ENCODE data around the gene CADPS2.

The CADPS2 gene

DNA sequence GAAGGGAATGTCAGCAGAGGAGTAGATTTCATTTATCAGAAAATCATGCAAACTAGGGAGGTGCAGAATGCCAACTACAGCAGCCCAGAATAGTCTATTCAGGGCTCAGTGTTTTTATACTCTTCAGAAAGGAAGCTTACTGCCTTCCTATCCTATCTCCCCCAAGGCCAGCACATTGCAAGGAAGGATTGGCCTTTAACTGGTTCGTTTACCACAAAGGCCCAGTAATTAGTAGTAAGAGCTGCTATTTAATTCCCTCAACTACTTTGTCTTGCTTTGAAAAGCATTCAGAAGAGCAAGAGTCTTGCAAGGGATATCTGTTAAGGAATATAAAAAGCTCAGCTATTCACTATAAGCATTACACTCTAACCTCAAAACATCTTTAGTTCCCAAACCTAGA lies 97.1 kb downstream of the CADPS2 start:
- no peak for DNase-seq (ENCODE audit: low read depth in 4 of 4, low spot score in 1 of 4)

GRCh38 chr7:122770686-122771335 lies 115.4 kb downstream of the CADPS2 start:
- no peak for DNase-seq (ENCODE audit: low read depth in 4 of 4, low spot score in 1 of 4)

DNA sequence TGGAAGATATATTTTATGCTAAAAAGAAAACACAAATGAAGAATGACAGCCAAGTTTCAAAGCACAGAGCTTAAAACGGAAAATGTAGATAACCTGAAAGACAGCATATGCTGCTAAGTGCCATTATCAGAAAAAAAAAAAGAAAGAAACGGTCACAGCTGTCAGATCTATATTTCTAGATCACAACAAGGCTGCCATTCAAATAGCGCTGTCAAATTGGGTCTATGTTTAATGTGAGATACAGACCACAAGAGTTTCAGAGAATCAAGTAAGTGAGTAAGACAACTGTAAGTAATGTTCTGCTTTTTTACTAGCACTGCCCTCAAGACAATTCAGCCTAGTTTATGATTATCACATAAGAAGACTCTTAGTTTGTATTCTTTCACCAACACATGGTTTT lies 117.4 kb downstream of the CADPS2 start:
- DNase-seq (ENCODE audit: low read depth in 4 of 4, low spot score in 1 of 4), result no peak

- no peak for DNase-seq (ENCODE audit: low read depth in 4 of 4, low spot score in 1 of 4)
These were observed 118.9 kb downstream of the CADPS2 start for GRCh38 chr7:122767339-122767738.

- no peak for DNase-seq (ENCODE audit: low read depth in 4 of 4, low spot score in 1 of 4)
These were observed 119.7 kb downstream of the CADPS2 start for GRCh38 chr7:122766593-122766992.

GRCh38 chr7:122764902-122765301 lies 121.4 kb downstream of the CADPS2 start:
- no peak for DNase-seq (ENCODE audit: low read depth in 4 of 4, low spot score in 1 of 4)

DNA sequence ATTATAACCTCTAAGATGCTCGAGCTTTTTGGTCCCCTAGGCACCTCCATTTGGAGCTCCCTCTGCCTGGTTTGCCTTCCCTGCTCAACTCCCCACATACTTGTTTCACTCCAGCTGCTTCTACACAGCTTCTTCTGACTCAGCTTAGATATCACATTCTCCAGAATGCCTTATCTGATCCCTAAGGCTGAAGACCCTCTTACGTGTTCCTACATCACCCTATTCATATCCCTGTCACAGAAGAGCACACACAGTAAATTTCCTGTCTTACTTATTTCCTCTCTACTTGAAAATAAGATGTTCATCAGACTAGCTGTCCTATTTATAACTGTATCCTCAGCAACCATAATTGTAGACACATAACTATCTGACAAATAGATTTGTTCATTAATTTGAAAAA lies 122.2 kb downstream of the CADPS2 start:
- DNase-seq (ENCODE audit: low read depth in 4 of 4, low spot score in 1 of 4), result no peak

- no peak for DNase-seq (ENCODE audit: low read depth in 4 of 4, low spot score in 1 of 4)
These were observed 124.2 kb downstream of the CADPS2 start for GRCh38 chr7:122762071-122762470.

- DNase-seq (ENCODE audit: low read depth in 4 of 4, low spot score in 1 of 4), result no peak
These were observed 127.8 kb downstream of the CADPS2 start for GRCh38 chr7:122758501-122758900.

GRCh38 chr7:122756860-122757259 lies 129.4 kb downstream of the CADPS2 start:
- no peak for DNase-seq (ENCODE audit: low read depth in 4 of 4, low spot score in 1 of 4)

GRCh38 chr7:122755696-122756095 lies 130.6 kb downstream of the CADPS2 start:
- DNase-seq (ENCODE audit: low read depth in 4 of 4, low spot score in 1 of 4), result no peak

- DNase-seq (ENCODE audit: low read depth in 4 of 4, low spot score in 1 of 4), result no peak
These were observed 133.7 kb downstream of the CADPS2 start for GRCh38 chr7:122752583-122752982.

DNA sequence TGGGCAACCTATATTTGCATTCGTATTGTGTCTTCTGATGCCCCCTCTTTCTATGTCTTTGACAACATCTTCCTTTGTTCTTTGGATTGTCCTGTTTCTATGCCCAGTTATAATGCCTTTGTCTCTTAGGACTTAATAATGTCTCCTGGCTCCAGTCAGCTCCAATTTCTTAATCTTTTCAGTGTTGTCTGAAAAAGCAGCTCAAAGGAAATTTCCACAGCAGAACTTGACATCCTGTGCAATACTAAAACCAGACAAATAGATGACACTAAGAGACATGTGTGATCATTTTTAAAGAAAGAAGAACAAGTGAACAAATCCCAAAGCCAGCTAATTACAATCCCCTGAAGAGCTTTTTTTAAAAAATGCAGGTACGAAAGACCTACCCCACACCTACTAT lies 135.9 kb downstream of the CADPS2 start:
- DNase-seq (ENCODE audit: low read depth in 4 of 4, low spot score in 1 of 4), result no peak

DNA sequence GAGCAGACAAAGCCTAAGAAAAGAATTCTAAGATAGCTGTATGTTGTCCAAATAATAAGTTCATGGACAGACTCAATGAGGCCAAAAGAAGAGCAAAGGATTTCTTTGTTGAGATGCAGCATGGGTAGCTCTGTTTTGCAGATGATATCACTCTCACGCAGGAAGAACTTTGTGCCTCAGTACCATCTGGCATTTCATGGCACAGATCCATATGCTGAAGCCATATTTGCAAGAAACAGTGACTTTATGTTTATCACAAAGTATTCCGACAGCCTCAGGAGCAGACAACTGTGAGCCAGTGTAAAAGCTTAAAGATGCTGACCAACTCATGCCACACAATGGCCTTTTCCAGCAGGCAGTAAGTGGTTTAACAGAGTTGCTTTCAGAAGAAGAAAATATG lies 138.1 kb downstream of the CADPS2 start:
- DNase-seq (ENCODE audit: low read depth in 4 of 4, low spot score in 1 of 4), result no peak

DNA sequence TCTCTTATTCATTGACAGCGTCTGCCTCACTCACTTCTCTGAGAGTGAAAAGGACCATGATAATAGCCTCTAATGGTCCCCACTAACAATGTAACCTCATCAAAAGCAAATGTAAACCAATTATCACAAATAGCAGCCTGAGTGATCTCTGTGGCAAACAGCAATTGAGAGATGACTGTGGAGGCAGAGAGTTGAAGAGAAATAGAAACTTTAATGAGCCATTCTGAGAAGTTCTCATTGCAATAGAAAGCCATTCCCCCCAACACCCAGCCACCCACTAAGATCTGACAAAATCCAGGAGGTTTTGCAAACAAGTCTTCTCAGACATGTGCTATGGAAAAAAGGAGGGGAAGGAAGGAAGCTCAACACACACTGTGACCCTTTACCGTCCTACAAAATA lies 139.3 kb downstream of the CADPS2 start:
- no peak for DNase-seq (ENCODE audit: low read depth in 4 of 4, low spot score in 1 of 4)

DNA sequence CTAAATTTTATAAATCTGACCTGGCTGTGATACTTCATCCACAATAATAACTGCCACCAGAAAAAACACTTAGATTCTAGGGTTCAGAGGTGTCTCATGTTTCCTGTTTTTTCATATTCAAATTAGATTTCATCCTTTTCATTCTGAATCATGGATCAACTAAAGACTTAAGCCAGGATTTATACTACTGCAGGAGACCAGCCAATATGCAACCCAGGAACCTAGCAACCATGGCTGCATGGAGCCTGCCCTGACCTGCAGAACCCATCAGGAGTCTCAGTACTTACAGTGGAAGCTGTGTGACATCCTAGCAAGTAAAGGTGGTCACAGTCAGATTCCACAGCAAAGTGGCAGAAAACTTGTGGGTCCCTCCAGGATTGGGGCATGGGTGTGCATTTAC lies 143.0 kb downstream of the CADPS2 start:
- DNase-seq (ENCODE audit: low read depth in 4 of 4, low spot score in 1 of 4), result no peak

DNA sequence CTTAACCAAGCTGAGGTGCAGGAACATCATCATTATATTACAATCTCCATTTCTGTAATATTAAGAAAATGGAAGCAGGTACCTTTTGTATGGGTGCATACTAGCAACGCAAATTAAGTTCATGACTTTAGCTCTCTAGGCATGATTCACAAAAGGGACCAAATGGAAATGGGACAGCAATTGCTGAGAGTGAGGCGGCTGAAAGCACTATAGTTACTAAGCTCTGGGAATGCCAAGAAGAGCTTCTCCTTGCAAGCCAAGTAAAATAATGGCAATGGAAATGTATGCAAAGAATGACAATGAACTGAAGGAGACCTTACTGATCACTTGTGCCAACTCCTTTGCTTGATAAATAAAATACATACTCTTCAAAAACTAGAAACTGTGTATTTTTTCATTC lies 147.3 kb downstream of the CADPS2 start:
- DNase-seq (ENCODE audit: low read depth in 4 of 4, low spot score in 1 of 4), result no peak

GRCh38 chr7:122736183-122736582 lies 150.1 kb downstream of the CADPS2 start:
- no peak for DNase-seq (ENCODE audit: low read depth in 4 of 4, low spot score in 1 of 4)

GRCh38 chr7:122727759-122728158 lies 158.5 kb downstream of the CADPS2 start:
- no peak for DNase-seq (ENCODE audit: low read depth in 4 of 4, low spot score in 1 of 4)

DNA sequence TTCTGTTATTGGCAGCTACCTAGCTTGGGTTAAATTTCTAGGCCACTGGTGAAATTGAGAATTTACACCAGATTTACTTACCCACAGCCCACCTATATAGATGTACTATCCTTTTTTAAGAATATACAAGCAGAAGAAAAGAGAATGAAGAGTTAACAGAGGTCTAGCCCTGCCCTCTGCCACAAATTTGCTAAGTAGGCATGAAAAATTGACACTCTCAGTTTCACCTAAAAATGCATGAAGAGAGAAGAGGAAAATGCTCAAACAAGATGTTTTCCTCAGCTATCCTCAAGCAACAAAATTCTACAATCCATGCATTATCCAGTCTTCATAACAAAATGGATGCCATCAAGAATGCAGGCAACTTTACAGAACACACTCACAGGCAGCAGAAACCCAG lies 158.9 kb downstream of the CADPS2 start:
- no peak for DNase-seq (ENCODE audit: low read depth in 4 of 4, low spot score in 1 of 4)

GRCh38 chr7:122726881-122727280 lies 159.4 kb downstream of the CADPS2 start:
- no peak for DNase-seq (ENCODE audit: low read depth in 4 of 4, low spot score in 1 of 4)

- DNase-seq (ENCODE audit: low read depth in 4 of 4, low spot score in 1 of 4), result no peak
These were observed 161.9 kb downstream of the CADPS2 start for GRCh38 chr7:122724366-122724765.

GRCh38 chr7:122719010-122719578 lies 167.2 kb downstream of the CADPS2 start:
- no peak for DNase-seq (ENCODE audit: low read depth in 4 of 4, low spot score in 1 of 4)
